HG02759 (cell line): ENCODE measurements around the gene TCERG1.

ENCODE experiments used
- ATAC-seq: cut with Tn5 transposase; IDR thresholded peaks from one replicate; pipeline ENCODE4 v1.9.1; 2021; ENCODE audit warnings: mild to moderate bottlenecking, moderate library complexity; ENCODE audit not compliant: unreplicated experiment

Gene TCERG1

DNA sequence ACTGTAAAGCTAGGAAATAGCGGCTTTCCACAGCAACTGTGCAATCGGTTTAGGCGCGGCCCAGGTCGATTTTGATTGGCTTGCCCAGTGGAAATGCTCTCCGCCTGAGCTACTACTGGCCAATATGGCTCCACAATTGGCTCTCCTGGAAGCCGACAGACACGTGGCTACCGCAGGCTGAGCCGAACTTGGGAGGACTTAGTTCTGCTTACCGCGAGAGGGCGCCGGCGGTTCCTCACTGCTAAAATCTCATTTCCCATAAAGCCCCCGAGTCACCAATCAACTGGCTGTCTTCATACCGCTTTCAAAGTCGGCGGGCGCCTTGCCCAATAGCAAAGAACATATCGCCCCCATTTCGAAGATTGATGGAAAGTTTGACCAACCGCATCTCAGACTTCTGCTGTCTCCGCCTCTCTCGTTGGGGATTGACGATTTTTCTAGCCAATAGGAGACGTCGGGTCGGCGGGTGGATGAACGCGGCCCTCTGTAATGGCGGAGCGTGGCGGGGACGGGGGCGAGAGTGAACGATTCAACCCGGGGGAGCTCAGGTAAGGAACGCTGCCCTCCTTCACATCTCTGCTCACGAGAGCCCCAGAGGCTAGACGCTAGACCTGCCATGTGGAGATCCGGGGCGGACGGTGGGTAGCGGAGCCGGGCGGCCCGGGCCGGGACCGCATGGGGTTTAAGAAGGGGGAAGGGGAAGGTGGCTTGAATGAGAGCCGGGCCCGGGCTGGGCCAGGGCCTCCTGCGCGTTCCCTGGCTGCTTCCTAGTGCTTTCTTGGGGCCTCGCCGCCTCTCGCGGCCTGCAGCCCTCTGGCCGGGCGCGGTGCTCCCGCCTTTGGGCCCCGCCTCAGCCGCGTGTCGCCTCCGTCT is at the start of gene TCERG1:
Gene TCERG1, plus strand, starts transcription at position 473 of the 873 bp plus-strand sequence. Its CDS starts 17 bp downstream, at position 490.
- ATAC-seq: peak; percentile 93

DNA sequence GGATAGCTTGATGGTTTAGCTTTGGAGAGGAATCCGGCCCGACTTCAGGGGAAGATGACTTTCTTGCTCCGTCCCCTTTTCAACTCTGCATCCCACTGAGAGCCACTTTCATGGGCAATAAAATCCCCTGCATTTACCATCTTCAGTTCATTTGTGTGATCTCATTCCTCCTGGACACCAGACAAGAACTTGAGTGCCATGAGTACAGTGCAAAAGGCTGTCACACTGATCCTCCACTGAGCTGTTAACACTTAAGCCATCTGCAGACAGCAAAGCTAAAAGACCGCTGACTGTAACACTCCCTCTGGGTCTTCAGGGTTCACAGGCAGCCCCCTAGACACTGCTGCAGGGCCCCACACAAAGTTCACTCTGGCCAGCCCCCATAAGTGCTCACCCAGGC is 48.3 kb upstream of the TCERG1 start:
- no peak for ATAC-seq

DNA sequence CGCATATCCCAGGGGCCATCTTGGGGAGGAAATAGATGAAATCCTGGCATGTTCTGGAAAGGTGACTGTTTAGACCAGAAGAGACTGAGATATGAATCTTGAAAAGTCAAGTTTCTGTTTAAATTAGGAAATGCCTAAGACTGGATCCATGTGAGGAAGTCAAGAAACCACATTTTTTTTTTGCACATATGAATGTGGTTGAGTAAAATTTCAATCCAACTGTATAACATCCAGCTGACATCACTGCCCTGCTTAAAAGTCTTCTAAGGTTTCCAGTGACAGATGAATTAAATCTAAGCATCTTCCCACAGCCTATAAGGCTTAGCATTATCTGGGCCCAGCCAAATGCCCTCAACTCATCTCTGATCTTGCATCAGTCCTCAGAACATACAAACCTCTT is 47.7 kb upstream of the TCERG1 start:
- no peak for ATAC-seq

DNA sequence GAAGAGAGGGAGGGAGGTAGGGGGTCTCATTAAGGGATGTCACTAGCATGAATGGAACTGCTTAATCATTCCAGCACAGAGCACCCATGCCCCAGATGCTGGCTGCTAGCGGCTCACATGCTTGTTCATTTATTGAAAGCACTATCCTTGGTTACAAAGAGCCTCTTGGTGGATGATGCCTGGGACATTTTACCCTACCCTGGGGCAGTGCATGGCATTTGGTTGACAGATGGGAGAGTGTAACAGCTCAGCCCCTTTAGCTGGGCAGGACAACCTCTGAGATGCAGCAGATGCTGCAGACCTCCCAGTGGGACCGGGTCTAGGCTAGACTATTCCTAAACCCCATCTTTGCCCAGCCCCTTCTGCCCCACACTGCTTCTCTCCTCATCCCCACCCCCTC is 46.9 kb upstream of the TCERG1 start:
- no peak for ATAC-seq

DNA sequence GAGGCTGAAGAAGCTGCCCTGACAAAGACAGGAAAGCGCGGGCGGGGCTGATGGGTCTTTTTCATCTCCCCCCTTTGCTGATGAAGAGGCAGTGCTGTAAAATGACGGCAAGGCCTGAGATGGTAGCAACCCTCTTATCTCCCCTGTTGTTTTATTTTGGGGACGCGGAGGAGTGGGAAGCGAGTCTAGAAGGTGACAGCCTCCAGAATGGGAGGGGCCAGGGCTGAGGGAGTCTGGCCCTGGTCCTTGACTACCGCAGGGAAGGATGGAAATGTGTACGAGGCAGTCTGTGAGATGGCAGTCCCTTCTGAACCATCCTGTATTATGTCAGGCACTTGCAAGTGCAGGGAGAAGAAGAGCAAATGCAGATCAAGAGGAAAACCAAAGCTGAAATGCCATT is 46.1 kb upstream of the TCERG1 start:
- ATAC-seq: no peak

DNA sequence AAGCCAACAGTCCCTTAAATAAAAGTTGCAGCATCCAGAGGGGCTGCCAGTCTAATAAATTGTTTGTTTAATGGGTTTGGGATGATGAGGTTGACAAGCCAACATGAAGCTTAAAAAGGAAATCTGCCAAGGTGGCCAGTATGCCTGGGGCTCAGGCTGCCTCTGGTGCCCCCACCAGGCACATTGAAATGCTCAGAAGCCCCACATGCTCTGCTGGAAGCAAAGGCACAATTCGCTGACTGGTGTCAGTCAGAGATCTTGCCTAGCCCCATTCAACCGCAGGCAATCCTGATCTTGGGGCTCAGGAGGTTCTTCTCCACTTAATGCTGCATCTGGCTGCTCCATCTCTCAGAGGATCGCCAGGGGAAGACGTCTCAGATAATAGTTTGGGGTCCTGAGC is 44.2 kb upstream of the TCERG1 start:
- ATAC-seq: no peak

DNA sequence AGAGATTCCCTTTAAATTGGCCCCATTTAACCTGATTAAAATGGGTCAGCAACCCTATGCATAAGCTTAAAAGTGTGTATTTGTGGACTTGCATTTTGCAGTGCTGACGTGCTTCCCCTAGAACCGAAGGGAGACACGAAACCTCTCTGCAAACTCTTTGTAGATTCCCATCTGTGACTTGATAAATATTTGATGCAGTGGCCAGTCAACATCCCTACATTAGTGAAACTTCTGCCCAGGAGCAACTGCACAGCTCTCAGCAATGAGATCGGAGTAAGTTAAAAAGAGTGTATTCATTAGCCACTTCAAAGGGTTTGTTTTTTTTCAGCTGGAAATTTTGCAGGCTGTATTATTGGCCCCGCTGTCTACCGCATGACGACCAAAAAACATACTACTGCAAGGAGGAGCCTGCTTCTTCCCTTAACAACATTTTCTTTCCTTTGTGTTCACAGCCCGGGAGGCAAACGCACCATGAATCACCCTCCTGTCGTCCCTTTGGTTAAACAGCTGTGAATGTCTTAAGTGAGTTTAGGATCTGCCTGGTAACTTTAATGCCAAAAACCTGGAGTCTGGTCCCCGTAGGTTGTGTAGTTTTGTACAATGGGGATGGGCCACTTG is 38.0 kb upstream of the TCERG1 start:
- no peak for ATAC-seq

DNA sequence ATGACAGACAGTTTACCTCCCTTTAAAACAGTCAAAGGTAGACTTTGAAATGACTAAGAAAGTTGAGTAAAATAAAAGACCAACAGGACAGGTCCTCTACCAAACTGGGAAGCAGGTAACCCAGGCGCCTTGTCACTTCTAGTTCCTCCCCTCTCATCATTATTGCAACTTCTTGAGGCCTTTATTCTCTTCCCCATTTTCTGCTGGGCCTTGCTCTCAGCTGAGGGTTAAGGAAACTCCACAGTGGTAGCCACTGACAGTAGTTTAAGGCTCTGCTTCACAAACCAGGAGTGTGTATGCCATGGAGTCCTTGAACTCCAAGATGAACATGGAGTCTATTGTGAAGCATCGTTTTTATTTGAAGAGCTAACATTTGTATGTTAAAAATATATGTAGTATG is 36.9 kb upstream of the TCERG1 start:
- no peak for ATAC-seq

DNA sequence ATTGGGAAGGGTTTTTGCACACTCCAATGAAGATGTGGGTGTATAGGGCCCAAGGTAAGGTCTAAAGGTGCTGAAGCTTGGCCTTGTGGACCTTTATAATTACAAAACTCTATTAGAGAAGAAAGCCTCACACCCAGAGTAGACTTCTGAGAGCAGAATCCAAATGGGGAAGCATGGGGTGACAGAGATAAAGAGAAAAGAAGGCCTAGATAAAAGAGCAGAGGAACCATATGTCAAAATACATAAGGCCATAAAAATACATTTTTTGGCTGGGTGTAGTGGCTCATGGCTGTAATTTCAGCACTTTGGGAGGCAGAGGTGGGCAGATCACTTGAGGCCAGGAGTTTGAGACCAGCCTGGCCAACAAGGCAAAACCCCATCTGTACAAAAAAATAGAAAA is 27.4 kb upstream of the TCERG1 start:
- ATAC-seq: no peak

DNA sequence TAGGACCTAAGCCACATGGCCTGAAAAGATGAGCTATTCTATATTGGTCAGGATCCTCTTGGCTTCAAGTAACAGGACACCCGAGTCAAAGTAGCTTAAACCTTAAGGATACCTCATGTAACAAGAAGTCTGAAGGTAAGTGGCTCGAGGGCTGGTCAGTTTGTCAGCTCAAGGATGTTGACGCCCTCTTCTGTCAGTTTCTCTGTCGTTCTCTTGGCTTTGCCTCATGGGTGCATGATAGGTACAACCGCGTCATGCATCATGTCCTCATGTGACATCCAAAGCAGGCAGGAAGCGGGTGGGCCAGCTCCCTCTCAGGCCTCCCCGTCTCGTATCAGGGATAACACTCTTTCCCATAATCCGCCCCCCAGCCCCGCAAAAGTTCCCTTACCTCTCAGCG is 22.1 kb upstream of the TCERG1 start:
- no peak for ATAC-seq

DNA sequence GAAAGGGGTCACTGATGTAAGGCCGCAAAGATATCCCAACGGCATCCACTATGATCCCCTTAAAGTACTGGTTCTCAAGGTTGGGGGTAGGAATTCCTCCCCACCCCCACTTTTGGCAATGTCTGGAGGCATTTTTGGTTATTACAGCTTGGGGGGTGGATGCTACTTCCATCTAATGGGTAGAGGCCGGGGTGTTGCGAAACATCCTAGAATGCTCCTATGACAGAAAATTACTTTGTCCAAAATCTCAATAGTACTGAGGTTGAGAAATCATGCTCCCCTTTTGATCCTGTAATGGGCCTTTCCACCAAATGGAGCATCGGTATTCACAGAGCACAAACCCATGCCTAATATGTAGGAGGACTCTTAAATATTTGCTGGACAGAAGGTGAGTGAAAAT is 20.8 kb upstream of the TCERG1 start:
- ATAC-seq: no peak

DNA sequence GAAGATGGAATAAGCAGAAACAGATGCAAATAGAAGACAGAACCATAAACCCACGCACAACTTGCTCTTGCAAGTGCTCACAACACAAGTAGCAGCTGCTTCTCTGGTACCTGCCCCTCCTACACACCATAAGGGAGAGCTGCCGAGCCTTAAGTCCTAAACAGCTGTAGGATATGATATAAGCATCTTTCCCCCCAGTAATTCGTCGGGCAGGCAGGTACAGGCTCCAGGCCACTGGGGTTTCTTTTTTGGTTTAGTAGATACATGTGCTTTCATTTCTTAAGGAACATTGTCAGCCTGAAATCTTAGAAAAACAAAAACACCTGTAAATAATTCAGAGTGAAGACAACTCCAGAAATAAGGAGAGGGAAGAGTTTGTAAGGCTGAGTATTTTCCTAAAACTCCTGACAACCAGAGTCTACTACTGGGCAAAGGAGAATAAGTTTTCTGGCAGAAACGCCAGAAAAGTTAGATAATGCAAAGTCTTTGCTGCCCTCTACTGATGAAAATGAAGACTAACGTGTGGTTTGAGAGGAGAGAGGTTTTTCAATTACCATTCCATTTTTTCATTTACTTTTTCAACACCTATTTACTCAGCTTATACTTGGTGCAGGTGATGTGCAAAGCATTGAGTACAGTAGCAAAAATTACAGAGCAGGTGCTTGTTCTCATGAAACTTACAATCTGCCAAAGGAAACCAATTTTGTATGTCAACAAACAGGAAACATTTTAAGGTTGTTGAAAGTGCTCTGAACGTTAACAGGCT is 20.1 kb upstream of the TCERG1 start:
- ATAC-seq: peak; percentile 73

DNA sequence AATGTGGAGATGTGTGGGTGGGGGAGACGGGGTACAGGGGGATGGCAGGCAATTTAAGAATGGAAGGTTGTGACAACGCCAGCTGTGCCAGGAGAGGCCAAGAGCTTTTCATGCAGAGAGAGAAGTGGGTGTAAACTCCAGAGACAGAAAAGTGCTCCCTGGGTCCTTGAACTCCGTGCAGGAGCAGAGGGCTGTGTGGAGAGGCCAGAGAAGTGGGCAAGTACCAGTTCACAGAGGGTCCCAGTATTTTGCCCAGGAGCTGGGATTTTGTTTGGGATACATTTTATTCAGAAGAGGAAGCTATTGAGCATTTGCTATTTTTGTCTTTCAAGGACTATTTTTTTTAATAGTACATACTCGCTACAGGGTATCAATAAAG is 19.5 kb upstream of the TCERG1 start:
- ATAC-seq: no peak

DNA sequence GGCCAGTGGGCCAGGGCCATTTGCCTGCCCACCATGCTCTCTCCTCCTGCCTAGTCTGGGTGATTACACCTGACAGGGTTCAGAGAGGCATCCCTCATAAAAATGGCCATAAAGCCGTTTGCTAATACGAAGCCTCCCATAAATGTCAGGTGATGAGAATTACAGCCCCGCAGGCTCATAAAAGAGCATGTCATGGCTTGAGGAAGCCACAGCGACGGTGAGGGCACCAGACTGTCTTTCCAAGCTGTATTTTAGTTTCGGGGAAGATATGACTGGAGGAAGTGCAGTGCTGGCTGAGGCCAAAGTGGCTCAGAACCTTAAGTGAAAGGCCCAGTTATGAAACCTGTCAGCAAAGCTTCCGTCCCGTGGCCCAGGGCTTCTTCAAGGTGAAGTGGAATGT is 18.5 kb upstream of the TCERG1 start:
- ATAC-seq: no peak

DNA sequence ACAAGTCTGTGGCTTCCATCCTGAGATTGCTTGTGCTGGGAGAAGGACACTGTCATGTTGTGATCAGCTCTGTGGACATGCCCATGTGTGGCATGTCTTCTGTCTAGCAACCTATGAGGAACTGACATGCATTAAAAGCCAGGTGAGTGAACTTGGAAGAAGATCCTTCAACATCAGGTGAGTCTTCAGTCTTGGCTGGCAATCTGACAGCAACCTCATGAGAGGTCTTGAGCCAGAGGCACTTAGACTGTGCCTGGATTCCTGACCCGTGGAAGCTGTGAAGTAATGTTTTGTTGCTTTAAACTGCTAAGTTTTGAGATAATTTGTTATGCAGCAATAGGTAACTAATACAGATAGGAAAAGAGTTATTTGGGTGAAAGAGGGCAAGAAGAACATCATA is 6.8 kb upstream of the TCERG1 start:
- ATAC-seq: no peak

DNA sequence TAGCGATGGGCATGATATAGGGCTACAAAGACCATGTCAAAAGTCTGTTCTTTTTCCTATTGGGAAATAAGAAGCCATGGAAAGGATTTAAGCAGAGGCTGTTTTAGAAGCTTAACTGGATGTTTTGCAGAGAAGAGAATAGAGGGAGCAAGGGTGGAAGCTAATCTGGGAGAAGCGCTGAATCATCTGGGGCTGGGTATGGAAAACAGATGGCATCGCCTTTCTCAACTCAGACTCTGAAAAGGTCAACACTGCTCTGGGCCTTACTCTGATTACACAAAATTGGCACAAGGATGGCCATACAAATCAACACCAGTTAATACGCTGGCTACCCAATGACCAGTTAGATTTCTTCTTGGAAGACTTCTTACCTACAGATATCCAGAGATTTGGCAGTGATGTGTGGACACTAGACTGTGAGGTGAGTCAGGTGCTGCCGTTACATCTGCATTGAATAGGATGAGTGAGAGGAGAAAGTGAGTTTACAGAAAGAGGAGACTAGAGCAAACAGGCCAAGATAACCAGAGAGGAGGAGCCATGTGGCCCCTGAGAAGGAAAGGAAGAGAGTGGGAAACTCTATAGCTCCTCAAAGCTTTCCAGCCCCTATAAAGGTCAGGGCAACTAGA is 6.2 kb upstream of the TCERG1 start:
- ATAC-seq: no peak

DNA sequence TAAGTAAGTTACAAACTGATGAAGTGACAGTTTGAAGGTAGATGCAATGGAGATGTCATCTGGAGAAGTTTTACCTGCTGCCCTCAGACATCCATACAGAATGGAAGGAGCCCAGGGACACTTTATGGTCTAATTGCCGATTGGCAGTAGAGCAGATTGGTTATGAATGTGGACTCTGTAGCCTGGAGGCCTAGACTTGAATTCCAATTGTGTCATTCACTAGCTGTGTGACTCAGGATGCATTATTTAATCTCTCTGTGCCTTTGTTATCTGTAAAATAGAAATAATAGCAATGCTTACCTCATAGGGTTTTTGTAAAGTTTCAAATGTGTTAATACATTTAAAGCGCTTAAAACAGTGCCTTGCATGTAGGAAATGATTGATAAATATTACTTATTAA is 5.2 kb upstream of the TCERG1 start:
- no peak for ATAC-seq

DNA sequence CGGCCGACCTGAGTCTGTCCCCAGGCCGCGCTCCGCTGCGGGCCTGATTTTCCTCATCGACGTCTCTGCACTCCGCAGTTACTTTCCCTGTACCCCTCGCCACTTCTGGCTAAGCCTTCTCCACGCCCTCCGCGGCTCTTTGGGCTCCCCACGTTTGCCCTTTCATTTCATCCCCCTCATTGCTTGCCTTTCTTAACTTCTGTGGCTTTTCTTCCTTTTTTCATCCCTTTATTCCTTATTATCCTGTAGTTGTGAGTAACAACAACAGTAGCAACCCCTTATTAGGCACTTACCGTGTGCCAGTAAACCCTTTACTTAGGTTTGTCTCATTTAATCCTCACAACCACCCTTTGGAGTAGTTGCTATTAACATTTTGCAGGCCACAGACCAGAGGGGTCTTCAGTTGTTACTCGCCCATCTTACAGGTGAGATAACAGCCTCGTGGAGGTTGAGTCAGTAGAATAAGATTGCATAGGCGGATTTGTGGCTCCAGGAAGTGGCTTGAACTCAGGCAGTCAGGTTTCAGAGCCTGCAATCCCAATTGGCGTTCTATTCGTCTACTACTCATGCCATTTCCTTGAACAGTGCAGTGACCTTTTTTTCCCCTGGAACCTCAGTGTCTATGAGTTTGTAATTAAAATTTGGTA is 724 bp downstream of the TCERG1 start:
- ATAC-seq: peak; percentile 24

DNA sequence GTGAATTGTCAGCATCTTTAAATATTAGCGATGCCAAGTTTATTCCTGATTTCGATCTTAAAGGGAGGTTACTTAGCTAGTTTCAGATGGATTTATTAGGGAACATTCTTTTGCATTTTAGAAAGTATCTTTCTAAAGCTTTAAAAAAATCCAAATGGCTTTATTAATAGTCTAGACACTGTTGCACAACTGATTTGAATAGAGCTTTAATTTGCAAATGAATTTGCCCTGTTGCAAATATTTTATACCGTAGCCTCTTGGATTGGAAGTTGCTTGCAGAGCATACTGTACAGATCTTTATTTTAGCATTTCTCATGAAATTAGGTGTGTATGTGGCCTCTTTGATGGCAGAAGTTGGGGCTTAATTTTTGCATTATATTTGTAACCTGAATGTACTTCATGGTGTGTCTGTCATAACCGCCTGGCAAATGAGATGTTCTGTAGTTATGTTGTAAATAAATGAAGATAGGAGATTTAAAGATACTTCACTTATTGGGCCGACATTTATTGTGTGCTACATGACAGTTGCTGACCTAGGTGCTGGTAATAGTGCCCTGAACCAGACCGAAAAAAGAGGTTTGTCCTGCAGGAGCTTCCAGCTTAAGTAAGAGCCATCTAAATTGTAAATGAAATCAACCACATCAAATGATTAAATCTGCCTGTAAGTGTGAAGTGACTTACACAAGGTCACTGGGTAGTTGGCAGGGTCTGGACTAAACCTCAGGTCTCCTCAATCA is 1.8 kb downstream of the TCERG1 start:
- ATAC-seq: no peak

DNA sequence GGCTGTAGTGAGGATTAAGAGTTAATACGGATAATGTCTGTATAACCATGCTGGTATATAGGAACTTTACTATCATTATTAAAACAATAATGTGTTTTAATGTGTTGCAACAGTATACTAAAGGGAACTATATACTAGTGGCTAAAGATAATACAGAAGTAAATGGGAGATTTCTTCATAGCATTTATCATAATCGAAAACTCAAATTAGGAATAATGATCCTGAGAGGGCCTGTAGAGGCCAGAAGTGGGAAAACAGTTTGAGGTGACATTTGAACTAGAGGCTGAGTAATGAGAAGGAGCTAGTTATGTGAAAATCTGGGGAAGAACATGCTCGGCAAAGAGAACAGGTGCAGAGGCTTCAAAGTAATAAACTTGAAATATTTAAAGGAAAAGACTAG is 2.9 kb downstream of the TCERG1 start:
- ATAC-seq: no peak
